ENCODE results near the gene KLHDC2.
A peak's percentile ranks its signal among the peaks of the same experiment; 100 is the strongest.

- TF ChIP-seq CTCF (IDR thresholded peaks at IDR 0.05), result peak in 2 of 6 experiments; percentile 40 to 57
- peak; percentile 96 to 99 for TF ChIP-seq POLR2A (IDR thresholded peaks at IDR 0.05)
Observed at GRCh38 chr14:49767571-49768300, at the start of gene KLHDC2.

Measured in thyroid gland (tissue), 4 donors.